Amniotic epithelial cell (primary cell): ENCODE measurements around the gene MS4A10.

Experiments
- DNase-seq: peaks from one replicate; pipeline ENCODE4 v3.0.0-alpha.2; 2010; ENCODE audit warnings: low read depth

The MS4A10 gene

DNA sequence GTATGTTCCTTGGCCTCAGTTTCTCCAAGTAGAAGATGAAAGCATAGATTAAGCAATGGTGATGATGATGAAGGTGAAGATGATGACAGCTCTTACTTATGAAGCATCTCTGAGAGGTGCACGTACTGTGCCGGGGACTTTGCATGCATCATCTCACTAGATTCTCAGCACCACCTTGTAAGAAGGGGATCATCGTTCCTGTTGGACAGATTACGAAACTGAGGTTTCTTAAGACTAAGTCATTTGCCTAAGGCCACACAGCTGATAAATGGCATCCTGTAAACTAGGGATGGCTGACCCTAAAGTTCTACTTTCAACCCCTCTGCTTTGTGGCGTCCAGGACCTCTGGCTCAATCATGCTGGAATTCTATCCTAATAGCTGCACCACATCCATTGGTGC, 19.8 kb upstream of the MS4A10 start:
- peak; percentile 49 for DNase-seq

DNA sequence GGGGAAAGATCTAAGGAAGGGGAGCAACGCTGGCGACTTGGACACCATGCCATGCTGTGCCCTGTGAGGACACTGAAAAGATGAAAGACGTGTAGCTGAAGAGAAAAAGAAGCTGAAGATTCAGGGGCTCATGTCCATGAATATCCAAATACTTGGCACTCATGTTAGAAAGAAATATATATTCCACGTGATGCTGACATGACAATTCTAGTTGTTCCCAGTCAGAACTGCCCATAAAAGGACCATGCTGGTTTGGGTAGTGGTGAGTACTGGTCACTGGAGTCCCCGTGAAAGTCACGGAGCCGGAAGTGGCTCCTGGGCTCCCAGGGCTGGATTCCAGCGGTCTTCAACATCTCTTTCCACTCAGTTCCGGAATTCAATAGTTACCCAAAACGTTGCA, 18.6 kb upstream of the MS4A10 start:
- DNase-seq: no peak

DNA sequence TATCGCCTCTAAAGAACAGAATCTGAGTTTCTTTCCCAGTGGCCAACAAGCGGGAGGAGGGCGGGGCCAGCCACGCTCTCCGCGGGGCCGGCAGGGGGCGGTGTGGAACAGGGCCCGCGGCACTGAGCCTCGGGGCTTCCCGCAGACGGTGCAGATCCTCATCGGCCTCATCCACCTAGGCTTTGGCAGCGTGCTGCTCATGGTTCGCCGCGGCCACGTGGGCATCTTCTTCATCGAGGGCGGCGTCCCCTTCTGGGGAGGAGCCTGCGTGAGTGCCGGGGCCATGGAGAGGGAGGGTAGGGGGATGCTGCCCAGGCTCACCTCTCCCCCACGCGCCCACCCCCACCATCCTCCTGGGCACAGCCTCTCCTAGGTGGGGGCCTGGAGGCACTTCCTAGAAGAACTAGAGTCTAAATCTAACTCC, 17.7 kb upstream of the MS4A10 start:
- DNase-seq: no peak

GRCh38 chr11:60768202-60768601, 16.9 kb upstream of the MS4A10 start:
- DNase-seq: no peak

- no peak for DNase-seq
These were observed 15.9 kb upstream of the MS4A10 start for GRCh38 chr11:60769273-60769672.

DNA sequence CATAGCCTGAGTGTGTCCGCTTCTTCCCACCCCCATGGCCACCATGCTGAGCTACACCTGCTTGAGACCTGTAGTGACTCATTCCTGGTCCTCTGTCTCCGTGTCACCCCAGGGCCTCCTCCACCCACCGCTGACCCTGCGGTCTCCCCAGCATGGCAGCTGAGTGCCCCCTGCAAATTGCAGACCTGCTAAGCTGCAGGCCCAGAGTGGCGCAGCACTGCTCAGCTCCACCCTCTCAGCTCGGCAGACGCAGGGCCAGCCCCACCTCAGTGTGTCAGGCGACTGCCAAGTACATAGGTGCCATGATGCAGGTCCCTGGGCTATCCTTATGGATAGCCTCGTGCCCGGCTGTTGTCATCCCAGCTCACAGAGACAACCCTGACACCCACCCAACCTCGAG, 15.3 kb upstream of the MS4A10 start:
- DNase-seq: no peak

DNA sequence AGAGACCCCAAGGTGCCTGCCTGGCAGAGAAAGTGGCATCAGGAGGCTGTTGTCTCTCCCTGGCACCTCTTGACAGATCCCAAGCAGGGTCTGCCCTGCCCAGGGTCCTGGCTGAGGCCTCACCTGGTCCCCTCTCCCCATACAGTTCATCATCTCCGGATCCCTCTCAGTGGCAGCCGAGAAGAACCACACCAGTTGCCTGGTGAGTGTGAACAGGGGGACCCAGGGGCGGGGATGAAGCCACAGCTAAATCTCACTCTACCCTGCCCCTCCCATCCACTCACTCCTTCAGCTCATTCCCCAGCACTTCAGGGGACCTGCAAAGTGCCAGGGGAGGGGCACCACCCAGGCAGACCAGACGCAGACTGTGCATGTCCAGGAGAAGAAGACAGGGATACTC, 14.0 kb upstream of the MS4A10 start:
- DNase-seq: no peak

- DNase-seq: peak; percentile 43
These were observed 13.1 kb upstream of the MS4A10 start for GRCh38 chr11:60771879-60772525.

- DNase-seq: no peak
These were observed 12.5 kb upstream of the MS4A10 start for GRCh38 chr11:60772666-60773065.

DNA sequence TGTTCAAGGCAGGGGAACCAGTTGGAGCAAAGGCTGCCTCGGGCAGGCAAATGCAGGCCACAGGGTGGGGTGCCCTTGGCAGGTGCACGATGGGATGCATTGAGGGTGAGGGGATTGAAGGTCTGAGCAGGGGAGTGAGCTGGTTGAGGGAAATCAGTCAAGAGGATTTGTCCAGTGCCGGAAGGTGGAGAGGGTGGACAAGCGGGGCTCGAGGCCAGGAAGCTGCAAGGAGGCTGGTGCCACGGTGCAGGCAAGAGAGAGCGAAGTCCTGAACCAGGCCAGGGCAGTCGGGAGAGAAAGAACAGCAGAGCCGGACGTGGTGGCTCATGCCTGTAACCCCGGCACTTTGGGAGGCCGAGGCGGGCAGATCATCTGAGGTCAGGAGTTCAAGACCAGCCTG, 10.4 kb upstream of the MS4A10 start:
- no peak for DNase-seq

GRCh38 chr11:60775420-60775961, 9.6 kb upstream of the MS4A10 start:
- peak; percentile 86 for DNase-seq

- DNase-seq: no peak
These were observed 9.0 kb upstream of the MS4A10 start for GRCh38 chr11:60776167-60776566.

DNA sequence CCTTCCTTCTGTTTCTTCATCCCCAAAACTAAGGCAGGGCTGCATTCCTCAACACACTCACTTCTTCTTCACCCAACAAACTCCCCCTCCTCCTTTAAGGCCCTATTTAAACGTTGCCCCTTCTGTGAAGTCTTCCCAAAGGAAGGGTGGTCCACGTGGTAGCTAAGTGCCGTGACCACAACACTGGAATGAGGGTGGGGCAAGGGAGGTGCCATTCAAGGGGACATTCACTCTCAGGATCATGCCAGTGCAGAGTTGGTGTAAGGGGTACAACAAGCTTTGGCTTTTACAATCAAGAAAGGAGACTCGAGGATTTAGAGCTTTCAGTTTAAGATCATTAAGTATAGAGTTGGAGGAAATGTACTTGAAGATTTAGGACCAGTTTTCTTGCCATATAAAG, 8.0 kb upstream of the MS4A10 start:
- no peak for DNase-seq

GRCh38 chr11:60777572-60777971, 7.6 kb upstream of the MS4A10 start:
- peak; percentile 82 for DNase-seq

- DNase-seq: no peak
These were observed 5.1 kb upstream of the MS4A10 start for GRCh38 chr11:60780065-60780464.

GRCh38 chr11:60780774-60781173, 4.4 kb upstream of the MS4A10 start:
- DNase-seq: no peak

DNA sequence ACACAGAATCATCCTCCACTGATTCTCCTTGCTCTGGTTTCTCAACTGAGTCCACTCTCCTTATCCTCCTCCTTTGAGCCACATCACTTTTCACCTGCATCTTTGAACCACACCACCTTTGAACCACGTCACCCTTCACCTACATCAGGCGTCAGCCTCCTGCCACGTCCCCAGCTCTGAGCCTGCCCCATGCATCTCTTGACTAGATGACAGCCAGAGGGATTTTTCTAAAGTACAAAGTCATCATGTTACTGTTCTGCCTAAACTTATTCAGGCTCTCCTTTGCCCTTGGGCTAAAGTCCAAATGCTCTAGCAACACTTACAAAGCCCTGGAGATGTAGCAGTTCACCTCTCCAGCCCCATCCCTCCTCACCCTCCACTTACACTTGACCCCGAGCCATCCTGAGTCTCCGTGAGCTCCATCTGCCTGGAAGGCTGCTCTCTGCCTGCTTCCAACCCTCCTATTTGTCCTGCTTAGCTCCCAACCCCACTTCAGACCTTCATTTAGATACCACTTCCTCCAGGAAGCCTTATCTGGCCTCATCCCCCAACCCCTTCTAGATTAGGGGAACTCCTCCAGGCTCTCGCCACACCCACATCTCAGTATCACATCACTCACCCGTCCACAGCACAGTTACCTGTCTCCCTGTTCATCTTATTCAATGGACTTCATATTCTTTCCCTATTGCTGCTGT, 3.7 kb upstream of the MS4A10 start:
- DNase-seq: no peak

DNA sequence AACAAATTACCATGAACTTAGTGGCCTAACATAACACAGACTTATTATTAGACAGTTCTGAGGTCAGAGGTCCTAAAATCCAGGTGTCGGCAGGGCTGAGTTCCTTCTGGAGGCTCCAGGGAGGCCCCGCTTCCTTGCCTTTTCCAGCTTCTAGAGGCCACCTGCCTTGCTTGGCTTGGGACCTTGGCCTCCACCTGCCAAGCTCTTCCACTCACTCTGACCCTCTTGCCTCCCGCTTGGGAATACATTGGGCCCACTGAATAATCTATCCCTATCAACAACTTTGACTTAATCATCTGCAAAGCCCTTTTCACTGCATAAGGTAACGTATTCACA, 3.2 kb upstream of the MS4A10 start:
- no peak for DNase-seq

DNA sequence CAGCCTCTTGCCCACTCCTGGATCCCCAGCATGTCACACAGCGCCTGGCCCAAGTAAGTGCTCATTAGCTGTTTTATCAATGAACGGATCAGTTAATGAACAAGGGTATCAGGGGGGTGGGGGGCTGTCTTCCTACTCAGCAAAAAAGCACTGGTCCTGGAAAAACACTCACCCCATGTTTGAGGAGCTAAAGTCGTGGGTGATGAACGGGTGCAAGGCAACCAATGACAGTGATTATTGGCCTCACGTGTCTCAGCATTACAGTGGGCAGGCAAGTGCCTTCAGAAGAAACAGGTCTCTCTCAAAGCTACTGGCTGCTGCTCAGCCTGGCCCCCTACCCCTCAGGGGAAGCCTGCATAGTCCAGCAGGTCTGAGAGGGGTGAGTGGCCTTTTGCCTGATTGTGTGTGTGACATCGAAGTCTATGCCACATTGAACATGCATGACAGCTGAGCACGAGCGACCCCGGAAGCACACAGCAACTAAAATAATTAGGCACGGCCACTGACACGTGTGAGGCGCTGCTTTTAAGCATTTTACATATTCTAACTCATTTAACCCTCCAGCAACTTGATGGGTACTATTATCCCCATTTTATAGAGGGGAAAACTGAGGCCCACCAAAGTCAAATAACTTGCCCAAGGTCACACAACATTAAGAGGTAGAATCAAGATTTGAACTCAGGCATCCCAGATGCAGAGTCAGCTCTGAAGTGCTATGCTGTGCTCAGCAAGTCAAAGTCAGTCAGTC, 2.6 kb upstream of the MS4A10 start:
- no peak for DNase-seq

DNA sequence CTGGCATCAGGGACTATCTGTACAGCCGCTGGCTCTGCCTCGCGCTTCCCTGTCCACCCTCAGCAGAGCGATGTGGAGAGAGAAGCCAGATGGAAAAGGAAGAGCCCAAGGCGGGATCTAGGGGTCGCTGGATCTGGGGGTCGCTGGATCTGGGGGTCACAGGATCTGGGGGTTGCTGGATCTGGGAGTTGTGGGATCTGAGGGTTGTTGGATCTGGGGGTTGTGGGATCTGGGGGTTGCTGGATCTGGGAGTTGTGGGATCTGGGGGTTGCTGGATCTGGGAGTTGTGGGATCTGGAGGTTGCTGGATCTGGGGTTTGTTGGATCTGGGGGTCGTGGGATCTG, 2.0 kb upstream of the MS4A10 start:
- no peak for DNase-seq

- no peak for DNase-seq
These were observed 1.2 kb upstream of the MS4A10 start for GRCh38 chr11:60783911-60784310.

DNA sequence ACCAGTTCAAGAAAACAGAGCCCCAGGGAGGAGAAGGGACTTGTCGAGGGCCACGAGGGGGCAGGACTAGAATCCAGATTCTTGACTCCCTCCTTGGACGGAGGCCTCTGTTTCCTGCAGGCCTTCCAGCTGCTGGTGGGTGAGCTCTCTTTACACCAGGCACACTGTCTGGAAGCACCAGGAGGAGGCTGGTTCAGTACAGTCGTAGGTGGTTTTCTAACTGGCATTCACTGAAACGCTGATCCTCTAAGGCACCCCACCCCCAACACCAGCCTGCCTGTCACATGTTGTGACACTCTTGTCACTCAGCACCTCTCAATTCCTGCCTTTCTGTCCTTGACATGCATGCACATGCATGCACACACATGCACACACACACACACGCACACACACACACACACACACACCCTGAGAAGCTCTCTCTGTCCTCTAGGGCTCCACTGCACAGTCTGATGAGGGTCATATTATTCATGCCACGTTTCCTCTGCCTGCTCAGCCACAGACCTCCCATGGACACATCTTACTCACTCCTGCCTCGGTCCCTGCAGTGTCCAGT, 751 bp downstream of the MS4A10 start:
- peak; percentile 45 for DNase-seq
